Ishikawa (cell line): Measurements from ENCODE around the gene FAHD1.

Source experiments
- CEBPB ChIP-seq: IDR thresholded peaks from 2 replicates; pipeline ENCODE4 v1.6.1; 2012
- CREB1 ChIP-seq: IDR thresholded peaks from 2 replicates; pipeline ENCODE4 v1.6.1; 2012; ENCODE audit warnings: low read depth
- EGR1 ChIP-seq: IDR thresholded peaks from 2 replicates; pipeline ENCODE4 v1.6.1; 2012
- EP300 ChIP-seq: IDR thresholded peaks from 2 replicates; pipeline ENCODE4 v1.6.1; 2012; ENCODE audit warnings: borderline replicate concordance
- NFIC ChIP-seq: IDR thresholded peaks from 2 replicates; pipeline ENCODE4 v1.6.1; 2012
- RAD21 ChIP-seq: IDR thresholded peaks from 2 replicates; pipeline ENCODE4 v1.6.1; 2012; ENCODE audit warnings: low read depth
- TAF1 ChIP-seq: IDR thresholded peaks from 2 replicates; pipeline ENCODE4 v1.6.1; 2012; ENCODE audit warnings: low read depth, mild to moderate bottlenecking
- TCF12 ChIP-seq: IDR thresholded peaks from 2 replicates; pipeline ENCODE4 v1.6.1; 2012; ENCODE audit warnings: low read depth
- TEAD4 ChIP-seq: IDR thresholded peaks from 2 replicates; pipeline ENCODE4 v1.6.1; 2012
- YY1 ChIP-seq: IDR thresholded peaks from 2 replicates; pipeline ENCODE4 v1.6.1; 2012; ENCODE audit warnings: low read depth
- ZBTB7A ChIP-seq: IDR thresholded peaks from 2 replicates; pipeline ENCODE4 v1.6.1; 2012; ENCODE audit warnings: low read depth
- TF ChIP-seq, protein P1 (sequence below): IDR thresholded peaks from 2 replicates; pipeline ENCODE4 v1.6.1; 2012
- TF ChIP-seq, protein P2 (sequence below): IDR thresholded peaks from 2 replicates; pipeline ENCODE4 v1.6.1; 2012; ENCODE audit warnings: low read depth, mild to moderate bottlenecking
- TF ChIP-seq, protein P3 (sequence below): IDR thresholded peaks from 2 replicates; pipeline ENCODE4 v1.6.1; 2012

DNA sequence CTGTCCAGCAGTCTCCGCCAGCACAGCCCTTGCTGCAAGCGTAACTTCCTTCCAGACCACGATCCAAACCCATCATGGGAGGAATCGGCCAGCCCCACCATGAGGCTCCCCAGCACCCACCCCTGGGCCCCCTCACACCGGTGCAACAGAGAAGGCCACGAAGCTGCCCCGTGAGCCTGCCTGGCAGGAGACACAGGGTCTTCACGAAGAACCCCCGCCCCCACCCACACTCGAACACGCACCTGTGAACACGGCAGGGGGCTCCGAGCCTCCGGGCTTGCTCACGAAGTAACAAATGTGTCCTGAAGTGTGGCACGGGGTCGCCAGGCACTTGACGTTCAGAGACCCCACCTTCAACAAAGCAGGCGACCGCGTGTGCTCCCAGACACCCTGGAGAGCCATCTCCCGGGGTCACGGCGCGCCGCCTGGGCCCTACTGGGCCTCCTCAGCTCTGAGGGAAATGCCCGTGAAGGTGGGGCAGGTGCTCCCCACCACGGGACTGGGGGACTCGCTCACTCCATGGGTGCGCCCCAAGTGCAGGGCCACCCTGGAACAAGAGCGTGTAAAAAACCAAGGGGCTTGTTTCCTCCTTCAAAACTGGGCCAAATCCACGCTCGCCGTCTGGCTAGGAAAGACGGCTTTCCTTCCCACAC is 8.0 kb upstream of the FAHD1 start:
- TF ChIP-seq YY1 (no peak), CEBPB (no peak), RAD21 (no peak), CREB1 (no peak), TEAD4 (no peak), TAF1 (no peak), NFIC (no peak), EGR1 (no peak), TCF12 (no peak), EP300 (no peak), ZBTB7A (no peak)
- TF ChIP-seq, protein P1, sequence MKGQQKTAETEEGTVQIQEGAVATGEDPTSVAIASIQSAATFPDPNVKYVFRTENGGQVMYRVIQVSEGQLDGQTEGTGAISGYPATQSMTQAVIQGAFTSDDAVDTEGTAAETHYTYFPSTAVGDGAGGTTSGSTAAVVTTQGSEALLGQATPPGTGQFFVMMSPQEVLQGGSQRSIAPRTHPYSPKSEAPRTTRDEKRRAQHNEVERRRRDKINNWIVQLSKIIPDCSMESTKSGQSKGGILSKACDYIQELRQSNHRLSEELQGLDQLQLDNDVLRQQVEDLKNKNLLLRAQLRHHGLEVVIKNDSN, result no peak
- TF ChIP-seq, protein P2, sequence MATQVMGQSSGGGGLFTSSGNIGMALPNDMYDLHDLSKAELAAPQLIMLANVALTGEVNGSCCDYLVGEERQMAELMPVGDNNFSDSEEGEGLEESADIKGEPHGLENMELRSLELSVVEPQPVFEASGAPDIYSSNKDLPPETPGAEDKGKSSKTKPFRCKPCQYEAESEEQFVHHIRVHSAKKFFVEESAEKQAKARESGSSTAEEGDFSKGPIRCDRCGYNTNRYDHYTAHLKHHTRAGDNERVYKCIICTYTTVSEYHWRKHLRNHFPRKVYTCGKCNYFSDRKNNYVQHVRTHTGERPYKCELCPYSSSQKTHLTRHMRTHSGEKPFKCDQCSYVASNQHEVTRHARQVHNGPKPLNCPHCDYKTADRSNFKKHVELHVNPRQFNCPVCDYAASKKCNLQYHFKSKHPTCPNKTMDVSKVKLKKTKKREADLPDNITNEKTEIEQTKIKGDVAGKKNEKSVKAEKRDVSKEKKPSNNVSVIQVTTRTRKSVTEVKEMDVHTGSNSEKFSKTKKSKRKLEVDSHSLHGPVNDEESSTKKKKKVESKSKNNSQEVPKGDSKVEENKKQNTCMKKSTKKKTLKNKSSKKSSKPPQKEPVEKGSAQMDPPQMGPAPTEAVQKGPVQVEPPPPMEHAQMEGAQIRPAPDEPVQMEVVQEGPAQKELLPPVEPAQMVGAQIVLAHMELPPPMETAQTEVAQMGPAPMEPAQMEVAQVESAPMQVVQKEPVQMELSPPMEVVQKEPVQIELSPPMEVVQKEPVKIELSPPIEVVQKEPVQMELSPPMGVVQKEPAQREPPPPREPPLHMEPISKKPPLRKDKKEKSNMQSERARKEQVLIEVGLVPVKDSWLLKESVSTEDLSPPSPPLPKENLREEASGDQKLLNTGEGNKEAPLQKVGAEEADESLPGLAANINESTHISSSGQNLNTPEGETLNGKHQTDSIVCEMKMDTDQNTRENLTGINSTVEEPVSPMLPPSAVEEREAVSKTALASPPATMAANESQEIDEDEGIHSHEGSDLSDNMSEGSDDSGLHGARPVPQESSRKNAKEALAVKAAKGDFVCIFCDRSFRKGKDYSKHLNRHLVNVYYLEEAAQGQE, result no peak
- TF ChIP-seq, protein P3, sequence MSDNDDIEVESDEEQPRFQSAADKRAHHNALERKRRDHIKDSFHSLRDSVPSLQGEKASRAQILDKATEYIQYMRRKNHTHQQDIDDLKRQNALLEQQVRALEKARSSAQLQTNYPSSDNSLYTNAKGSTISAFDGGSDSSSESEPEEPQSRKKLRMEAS, result no peak
